HG02571 (cell line): Measurements from ENCODE around the gene ZNF474.

ENCODE experiments used
- ATAC-seq: cut with Tn5 transposase; IDR thresholded peaks from one replicate; pipeline ENCODE4 v1.9.1; 2021; ENCODE audit warnings: mild to moderate bottlenecking, moderate library complexity; ENCODE audit not compliant: unreplicated experiment

Gene ZNF474

GRCh38 chr5:122114501-122114900 is 14.8 kb upstream of the ZNF474 start:
- ATAC-seq: no peak

DNA sequence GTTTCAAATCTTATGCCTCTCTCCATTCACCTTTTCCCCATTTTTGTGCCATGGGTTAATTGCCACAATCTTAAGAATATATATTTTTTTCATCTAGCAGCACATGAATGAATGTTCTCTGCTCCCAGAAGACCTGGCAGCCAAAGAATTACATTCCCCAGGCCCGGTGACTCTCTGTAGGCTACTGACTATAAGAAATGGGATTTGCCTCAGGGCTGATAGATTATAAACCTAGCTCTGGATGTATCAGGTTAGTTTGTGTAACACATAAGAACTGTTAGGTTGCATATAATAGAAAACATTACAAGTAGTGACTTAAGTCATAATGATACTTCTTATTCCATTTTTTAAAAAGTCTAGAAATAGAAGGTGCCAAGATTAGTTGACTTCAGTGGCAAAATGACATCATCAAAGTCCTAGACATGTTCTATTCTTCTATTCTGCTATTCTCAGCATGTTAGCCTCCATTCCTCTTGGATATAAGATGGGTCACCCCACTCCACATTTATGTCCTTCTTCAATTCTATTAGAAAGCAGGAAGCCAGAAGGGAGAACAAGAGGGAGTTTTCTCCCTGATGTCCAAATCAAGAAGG is 10.9 kb upstream of the ZNF474 start:
- no peak for ATAC-seq

DNA sequence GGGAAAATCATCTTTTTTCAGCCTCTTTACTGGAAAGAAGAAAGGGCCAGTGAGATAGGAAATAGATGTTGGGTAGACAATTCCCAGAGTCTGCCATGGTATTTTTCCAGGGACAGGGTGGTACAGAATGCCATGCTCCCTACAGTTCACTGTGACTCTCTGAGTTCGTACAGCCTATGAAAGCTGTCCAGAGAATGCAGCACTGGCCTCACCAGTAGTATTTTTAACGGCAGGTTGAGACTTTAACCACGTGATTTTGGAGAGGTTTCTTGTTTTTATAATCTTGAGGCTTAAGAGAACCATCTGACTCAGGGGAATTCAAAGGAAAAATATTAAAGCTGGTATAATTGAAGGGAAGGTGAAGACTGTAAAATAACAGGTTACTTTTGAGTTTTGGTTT is 10.1 kb upstream of the ZNF474 start:
- ATAC-seq: no peak

DNA sequence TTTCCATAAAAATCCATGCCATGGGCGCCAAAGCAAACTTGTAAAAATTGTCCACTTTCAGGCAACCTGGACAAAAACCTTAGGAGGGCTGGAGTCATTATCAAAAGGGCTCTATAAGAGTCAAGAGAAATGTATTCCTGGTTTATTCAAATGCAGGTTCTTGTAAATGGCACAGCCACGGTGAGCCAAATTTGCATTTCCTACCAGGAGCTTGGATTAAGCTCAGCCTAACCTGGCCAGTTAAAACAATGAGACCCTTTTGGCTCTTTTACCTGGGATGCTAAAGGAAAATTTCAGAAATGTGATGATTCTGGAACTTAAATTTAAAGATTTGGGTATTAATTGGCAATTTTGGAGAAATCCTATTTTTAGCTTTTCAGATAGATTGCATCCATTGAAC is 8.9 kb upstream of the ZNF474 start:
- ATAC-seq: no peak

- ATAC-seq: no peak
Observed at GRCh38 chr5:122120957-122121356, 8.4 kb upstream of the ZNF474 start.

DNA sequence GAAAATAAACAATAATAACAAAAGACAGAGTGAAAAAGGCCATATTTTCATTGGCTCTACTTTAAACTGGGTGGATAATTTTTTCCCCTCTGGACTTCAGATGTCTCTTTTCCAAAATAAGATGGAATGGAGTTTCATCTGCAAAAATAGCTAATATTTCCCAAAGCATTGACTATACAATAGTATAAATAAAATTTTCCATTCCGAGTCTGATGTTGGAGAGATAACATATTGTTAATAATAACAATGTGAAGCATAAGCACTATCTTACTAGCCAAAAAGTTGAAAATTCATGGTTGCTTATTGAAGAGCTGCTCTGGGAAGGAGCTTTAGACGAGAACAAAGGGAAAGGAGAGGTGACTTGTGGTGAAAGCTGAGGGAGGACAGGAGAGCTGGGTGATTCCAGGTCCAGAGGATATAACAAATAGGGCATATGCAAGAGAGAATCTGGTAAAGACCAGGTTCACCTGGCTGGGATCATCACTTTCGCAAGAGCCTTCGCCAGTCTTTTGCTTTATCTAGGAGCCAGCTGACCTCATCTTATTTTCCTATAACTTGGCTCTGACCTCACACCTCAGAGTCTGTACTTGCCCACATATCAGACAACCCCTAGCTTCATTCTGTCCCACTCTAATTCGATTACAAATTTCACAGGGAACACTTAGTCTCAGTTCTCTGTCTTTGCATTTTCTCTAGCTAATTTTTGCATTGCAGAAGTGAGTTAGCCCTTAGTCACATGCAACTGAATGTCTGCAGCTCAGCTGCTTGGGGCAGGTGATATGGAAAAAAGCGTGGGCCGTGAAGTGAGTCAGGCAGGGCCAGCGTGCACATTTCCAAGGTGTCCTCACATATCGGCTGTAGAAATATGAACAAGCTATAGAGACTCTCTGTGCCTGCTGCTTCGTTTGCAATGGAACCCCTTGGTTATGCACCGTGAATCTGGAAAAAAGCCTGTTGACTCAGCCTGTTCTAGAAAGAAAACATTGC is 7.6 kb upstream of the ZNF474 start:
- ATAC-seq: no peak

DNA sequence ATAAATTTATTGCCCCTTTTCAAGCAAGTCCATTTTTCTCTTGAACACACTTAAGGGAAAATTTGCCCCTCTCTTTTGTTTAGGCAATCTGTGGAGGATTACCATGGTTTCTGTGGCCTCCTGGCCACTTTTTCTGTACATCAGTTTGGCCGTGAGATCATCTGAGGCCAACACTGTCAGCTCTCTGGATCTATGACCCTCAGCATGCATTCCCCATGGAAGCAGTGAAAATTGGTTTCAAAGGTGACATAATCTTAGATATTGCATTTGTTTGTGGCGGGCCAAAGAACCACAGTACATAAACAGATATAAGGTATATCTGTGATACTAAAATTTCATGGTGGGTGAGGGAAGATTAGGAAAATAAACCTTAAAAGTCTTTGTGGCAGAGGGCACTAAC is 4.6 kb upstream of the ZNF474 start:
- ATAC-seq: no peak

DNA sequence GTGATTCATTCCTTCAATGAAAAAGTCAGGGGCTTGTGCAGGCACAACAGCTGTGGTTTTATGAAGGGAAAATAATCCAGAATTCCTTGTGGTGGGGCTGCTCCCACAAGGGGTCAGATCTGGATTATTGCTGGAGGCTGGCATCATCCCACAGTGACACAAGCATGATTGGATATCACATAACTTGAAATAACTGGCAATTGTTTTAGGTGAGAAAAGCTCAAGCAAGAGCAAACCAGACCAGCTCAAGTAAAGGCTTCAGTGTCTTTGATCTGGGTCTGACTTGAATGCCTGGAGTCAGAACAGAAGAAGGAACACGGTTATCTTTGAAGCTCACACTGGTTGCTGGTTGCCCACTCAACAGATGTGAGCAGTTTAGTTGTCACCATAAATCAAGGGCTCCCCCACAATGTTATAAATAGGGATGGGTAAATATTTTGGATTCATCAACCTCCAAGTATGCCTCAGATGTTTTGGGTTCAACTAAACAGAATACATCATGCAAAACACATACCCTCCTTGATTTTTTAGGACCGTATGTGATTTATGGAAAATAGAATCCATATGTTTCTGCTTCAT is 3.1 kb upstream of the ZNF474 start:
- ATAC-seq: no peak

DNA sequence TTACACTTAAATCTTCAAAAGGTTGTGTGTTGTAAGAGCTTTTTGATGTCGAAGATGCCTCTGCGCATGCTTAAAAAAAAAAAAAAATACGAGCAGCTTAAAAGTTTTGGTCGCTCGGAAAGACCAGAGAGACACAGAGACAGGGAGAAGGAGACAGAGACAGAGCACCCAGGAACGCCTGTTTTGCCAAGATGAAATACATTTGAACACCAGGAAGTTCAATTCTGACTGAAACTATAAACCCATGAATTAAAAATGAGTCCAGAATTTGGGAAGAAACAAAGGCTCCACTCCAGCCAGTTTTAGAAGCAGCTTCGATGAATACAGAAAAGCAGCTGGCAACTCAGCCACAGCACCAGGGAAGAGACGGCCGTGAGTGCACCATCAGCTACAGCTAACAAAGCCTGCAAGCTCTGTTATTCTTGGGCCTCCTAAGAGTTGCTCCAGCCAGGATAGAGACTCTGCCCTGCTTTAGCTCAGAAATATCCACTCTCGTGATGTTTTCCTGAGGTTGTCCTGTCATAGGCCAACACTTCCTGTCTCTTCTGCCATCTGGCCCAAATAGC is 2.5 kb upstream of the ZNF474 start:
- ATAC-seq: no peak

- ATAC-seq: no peak
Observed at GRCh38 chr5:122130152-122130551, 806 bp downstream of the ZNF474 start.

- ATAC-seq: no peak
Observed at GRCh38 chr5:122137702-122138101, 8.4 kb downstream of the ZNF474 start.

GRCh38 chr5:122138356-122138755 is 9.0 kb downstream of the ZNF474 start:
- ATAC-seq: no peak

DNA sequence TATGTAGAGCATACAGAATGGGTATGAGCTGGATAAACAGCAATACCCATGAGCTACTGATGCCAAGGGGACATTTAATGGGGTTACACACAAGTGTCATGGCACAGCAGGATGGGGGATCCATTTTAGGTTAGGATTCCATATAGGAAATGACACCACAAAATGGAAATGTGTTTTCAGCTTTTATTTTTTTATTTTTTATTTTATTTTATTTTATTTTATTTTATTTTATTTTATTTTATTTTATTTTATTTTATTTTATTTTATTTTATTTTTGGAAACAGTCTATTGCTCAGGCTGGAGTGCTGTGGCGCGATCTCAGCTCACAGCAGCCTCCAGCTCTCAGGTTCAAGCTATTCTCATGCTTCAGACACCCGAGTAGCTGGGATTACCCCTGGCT is 11.6 kb downstream of the ZNF474 start:
- no peak for ATAC-seq

DNA sequence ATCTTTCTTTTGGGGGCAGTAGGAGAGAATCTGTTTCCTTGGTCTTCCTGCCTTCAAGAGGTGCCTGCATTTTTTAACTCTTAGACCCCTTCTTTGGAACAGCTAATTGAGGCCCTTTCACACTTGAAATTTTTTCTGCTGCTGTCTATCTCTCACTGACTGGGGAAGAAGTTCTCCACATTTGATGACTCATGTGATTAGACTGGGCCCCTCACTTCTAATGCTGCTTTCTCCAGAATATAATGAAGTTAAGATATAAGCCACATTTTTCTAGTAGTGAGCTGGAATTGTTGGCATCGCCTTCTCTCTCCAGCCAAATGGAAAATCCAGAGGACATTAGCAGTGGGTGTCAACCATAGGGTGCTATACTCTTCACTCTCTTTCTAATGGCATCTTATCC is 12.4 kb downstream of the ZNF474 start:
- ATAC-seq: no peak

DNA sequence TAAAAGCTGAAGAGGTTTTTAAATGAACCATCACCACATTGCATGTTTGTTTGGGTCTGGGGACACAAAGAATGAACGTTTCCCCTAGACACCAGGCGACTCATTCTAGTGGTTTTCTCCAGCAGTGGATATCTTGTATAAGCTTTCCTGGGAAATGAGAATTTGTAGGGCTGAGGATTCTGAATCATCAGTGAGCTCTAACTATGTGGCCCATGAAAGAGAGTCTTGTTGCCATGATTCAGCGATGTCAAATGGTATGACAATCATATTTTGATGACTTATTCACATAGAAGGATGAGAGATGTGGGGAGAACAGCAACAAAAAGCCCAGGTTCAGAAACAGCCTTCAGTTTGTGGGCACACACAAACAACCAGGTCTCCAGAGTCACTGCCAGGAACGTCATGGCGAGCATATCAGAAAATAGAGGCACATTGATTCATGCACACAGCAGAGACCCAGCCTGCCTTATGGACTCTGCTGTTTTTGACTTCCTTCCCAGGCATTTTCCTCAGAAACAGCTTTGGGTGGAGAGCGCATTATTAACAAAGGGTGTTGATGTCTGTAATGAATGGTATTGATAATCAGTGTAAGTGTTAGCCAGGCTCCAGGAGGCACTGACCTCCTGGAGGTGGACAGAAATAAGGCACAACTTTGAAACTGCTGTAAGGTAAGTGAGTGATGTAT is 13.3 kb downstream of the ZNF474 start:
- ATAC-seq: no peak

DNA sequence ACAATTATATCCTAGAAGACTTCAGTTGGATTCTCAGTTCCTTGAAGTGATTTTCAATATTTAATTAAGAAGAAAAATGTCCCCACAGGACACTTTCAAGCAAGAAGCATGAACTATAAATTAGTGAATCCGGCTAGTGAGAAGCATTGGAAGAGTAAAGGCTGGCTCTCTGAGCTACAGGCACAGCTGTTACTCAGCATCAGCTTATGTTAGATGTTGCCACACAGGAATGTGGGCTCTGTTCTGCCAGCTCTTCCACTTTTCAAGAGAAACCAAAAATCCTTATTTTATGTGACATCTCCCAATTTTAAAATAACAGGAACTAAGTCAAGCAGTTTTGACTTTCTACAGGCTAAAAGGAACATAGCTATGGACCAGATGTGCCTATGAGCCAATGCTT is 14.9 kb downstream of the ZNF474 start:
- ATAC-seq: no peak

- ATAC-seq: no peak
Observed at GRCh38 chr5:122145906-122146305, 16.6 kb downstream of the ZNF474 start.

DNA sequence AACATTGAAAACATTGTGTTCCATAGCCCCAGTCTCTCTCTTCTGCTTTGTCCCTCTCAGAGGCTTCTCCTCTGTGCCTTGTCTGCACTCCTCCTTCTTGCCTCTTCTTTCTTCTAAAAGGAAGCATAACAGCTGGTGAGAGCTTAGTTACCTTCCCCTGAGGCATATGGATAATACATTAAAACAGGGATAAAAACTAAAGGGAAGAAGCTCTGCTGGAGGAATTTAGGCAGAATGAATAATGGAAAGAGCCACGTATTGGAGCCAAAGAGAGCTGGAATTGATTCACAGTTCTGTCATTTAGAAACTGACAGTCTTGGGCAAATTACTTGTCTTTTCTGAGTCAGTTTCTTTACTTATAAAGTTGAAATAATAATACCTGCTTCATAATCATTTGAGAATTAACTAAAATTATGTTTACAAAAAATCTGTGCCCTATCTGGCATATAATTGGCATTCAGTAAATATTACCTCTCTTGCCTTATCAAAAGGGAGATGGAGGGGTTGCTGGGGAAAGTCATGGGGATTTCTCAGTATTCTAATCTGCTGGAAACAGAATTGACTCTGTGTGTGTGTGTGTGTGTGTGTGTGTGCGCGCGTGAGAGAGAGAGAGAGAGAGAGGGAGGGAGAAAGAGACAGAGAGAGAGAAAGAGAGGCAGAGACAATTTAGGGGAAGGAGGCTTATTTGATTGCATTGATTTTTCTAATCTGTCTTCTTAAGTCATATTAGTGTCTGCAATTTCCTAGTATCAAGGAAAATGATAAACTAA is 20.2 kb downstream of the ZNF474 start:
- ATAC-seq: no peak

DNA sequence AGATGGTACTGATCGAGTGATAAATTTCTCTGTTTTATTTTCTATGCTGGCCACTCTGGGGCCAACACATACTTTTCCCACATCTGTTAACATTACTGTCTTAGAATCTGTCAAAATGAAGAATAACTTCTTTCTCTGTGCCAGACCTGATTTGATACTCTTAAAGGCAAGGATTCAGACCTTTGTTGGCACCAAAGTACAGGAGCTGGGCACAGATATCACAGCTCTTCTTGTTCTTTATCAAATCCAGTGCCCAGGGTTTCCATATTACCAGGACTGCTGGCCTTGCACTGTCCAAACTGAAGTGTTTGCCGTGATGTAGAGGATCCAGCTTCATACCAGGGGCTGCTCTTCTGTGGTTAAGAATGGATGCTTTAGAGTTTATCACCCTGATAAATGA is 20.9 kb downstream of the ZNF474 start:
- no peak for ATAC-seq

GRCh38 chr5:122151640-122152039 is 22.3 kb downstream of the ZNF474 start:
- ATAC-seq: no peak
